ENCODE measurements around the gene EWSR1.

The EWSR1 gene

DNA sequence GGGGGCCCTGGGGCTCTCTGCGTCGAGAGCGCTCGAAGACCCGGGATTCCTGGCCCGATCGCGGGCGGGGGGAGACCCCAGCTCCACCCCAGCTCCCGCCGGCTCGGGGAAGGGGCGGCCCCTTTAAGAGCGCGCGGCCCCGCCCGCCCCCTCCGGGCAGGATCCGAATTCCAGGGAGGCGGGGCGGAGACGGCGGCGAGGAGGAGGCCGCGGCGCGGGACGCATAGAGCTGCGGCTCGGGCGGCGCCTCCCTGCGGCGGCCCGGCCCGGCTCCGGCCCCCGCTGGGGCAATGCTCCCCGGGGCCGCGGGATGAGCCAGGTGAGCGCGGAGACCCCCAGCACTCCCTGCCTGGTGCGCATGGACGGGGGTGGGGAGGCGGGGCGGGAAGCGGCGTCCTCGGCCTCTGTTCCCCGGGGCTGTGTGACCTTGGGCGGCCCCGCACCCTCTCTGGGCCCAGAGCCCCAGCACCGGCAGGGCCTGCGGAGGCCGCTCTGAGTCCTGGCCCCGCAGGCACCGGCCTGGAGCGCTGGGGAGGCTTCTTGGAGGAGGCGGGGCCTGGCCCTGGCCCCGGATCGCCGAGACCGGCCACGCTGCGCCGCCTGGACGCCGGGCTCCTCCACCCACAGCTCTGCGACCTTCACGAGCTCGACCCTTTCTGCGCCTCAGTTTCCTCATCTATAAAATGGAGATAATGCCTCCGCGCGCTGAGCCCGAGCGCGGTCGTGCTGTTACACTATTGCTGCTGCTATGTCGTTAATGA is 38.9 kb downstream of the EWSR1 start:
- DNase-seq, result no peak

DNA sequence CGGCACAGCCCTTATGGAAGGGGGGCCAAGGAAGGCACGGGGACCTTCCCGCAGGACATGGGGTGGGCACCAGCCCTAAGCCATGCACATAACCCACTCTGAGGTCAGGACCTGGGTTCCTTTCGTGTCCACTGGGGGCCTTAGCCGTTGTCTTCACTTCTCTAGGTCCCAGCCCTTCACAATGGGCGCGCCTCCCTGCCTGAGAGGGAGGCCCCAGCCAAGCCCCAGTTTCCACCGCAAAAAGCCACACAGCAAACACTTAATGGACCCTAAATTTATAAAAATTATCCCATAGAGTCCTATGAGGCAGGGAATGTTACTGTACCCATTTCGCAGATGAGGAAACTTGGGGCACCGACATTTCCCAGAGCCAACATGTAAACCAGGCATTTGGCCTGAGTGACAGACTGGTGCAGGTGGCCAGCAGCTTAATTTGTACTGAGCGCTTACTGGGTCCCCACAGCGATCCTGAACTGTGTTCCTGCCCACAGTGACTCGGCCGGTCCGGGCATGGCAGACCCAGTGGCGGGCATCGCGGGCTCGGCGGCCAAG is 39.6 kb downstream of the EWSR1 start:
- no peak for DNase-seq

DNA sequence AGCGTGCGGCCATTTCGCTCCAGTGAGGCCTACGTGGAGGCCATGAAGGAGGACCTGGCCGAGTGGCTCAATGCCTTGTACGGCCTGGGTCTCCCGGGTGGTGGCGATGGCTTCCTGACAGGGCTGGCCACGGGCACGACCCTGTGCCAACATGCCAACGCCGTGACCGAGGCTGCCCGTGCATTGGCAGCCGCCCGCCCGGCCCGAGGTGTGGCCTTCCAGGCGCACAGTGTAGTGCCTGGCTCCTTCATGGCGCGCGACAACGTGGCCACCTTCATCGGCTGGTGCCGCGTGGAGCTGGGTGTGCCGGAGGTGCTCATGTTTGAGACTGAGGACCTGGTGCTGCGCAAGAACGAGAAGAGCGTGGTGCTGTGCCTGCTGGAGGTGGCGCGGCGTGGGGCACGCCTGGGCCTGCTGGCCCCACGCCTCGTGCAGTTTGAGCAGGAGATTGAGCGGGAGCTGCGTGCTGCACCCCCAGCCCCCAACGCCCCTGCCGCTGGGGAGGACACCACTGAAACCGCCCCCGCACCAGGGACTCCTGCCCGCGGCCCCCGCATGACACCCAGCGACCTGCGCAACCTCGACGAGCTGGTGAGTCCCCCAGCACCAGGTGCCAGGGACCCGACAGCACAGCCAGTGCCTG is 40.2 kb downstream of the EWSR1 start:
- DNase-seq, result no peak

DNA sequence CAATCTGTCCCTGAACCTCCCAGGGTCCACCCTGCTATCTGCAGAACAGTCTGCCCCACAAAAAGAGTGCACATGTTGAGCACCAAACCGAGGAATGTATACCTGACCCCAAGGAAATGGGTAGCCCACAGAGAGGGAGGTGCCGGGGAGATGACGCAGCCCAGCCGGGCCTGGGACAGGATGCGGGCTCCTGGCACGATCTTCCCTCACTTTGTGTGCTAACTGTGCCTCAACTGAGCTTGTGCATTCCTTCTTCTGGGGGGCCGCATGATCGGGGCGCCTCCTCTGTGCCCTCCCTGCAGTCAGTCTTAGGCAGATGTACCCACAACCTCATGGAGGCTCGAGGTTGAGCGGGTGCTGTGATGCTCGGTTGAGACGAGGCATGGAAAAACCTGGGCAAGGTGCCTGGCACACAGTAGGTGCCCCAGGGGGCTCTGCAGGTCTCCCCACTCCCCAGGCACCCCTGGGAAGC is 40.8 kb downstream of the EWSR1 start:
- no peak for DNase-seq

DNA sequence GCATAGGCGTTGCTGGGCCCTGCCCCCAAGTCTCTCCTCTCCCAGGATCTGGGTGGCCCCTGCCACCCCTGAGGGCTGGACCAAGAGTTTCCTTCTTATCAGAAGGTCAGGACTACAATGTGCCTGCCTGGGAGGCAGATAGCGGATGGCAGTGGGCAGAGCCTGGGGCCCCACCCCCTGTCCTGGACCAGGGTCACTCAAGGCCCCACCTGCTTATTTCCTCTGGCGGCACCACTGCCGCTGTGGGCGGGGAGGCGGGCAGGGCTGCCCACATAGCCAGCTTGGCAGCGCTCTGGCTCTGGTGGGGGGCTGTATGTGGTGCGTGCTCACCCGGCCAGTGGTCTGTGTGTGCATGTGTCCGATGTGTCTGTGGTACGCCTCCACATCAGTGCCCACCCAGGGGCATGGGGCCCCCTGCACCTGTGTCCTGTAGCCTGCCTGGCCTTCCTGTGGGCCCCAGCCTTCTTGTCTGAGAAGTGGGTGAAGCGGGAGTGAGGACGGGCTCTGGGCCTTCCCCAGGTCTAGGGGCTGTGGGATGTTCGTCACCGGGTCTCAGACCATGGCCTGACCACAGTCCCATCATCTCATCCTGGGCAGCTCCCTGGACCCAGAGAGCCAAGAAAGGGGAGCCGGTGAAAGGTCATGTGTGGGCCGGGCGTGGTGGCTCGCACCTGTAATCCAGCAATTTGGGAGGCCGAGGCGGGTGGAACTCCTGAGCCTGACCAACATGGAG is 41.4 kb downstream of the EWSR1 start:
- DNase-seq, result no peak

DNA sequence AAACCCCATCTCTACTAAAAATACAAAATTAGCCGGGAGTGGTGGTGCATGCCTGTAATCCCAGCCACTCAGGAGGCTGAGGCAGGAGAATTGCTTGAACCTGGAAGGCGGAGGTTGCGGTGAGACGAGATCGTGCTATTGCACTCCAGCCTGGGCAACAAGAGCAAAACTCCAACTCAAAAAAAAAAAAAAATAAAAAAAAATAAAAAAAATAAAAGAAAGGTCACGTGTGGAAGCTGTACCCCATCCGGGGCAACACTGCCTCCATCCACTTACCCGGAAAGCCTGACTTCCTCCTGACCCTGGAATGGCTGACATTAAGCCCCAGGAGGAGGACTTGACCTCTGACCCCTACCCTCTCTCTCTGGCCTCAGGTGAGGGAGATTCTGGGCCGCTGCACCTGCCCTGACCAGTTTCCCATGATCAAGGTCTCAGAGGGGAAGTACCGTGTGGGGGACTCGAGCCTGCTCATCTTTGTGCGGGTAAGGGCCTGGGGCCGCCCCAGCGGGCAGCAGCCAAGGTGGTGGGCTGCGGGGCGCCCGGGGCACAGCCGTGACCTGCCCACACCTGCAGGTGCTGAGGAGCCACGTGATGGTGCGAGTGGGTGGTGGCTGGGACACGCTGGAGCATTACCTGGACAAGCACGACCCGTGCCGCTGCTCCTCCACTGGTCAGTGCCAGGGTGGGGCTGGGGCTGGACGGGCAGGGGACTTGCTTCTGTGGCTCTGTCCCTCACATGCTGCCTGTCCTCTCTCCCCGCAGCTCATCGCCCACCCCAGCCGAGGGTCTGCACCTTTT is 42.2 kb downstream of the EWSR1 start:
- no peak for DNase-seq

DNA sequence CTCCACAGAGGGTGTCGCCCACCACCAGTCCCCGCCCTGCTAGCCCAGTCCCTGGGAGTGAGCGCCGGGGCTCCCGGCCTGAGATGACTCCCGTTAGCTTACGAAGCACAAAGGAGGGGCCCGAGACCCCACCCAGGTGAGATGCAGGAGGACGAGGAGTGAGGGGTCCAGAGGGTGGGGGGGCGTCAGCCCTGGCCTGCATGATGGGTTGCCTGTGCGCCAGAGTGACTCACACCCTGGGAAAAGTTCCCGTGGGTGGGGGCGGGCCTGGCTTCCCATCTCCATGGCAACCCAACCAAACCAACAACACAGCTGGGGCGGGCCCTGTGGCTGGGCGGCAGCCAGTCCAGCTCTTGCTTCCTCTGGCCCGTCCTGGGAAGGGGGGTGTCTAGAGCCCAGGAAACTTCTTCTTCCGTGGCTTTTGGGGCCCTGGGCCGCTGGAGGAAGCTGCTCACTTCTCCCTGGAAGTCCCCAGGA is 42.8 kb downstream of the EWSR1 start:
- no peak for DNase-seq

DNA sequence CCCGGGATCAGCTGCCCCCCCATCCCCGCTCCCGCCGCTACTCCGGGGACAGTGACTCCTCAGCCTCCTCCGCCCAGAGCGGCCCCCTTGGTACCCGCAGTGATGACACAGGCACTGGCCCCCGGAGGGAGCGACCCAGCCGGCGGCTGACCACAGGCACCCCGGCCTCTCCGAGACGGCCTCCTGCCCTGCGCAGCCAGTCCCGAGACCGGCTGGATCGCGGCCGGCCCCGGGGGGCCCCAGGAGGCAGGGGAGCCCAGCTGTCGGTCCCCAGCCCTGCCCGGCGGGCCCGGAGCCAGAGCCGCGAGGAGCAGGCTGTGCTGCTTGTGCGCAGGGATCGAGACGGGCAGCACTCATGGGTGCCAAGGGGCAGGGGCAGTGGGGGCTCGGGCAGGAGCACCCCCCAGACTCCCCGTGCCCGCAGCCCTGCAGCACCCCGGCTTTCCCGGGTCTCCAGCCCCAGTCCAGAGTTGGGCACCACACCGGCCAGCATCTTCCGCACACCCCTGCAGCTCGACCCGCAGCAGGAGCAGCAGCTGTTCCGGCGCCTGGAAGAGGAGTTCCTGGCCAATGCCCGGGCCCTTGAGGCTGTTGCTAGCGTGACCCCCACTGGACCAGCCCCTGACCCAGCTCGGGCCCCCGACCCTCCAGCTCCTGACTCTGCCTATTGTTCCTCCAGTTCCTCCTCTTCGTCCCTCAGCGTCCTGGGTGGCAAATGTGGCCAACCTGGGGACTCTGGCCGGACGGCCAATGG is 43.6 kb downstream of the EWSR1 start:
- no peak for DNase-seq

DNA sequence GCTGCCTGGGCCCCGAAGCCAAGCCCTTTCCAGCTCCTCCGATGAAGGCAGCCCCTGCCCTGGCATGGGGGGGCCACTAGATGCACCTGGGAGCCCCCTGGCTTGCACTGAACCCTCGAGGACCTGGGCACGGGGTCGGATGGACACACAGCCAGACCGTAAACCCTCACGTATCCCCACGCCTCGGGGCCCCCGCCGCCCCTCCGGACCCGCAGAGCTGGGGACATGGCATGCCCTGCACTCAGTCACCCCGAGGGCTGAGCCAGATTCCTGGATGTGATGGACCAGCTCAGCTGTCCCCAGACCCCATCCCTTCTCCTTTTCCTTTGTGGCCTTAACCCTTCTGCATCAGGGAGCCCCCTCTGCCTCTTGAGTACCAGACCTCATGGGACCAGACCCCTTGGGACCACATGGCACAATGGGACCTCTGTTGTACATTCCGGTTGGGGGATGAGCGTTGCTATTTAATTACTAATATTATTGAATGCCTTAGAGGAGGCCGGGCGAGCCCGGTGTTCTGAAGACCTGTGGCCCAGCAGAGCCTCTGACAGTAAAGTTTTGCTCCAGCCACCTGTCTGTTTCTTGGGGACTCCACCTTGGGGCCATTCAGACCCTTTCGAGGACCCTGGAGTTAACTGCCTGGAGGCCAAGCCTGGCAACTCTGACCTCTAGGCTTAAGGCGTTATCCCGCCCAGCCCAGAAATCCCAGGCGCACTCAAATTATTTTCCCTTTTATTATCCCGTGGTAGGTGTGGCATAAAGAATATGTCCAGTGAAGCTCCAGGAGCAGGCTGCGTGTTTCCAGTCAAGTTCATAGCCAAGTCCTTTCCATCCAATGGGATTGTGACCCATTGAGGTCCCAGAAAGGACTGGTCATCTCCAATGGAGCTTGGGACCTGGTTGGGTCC is 44.4 kb downstream of the EWSR1 start:
- no peak for DNase-seq

DNA sequence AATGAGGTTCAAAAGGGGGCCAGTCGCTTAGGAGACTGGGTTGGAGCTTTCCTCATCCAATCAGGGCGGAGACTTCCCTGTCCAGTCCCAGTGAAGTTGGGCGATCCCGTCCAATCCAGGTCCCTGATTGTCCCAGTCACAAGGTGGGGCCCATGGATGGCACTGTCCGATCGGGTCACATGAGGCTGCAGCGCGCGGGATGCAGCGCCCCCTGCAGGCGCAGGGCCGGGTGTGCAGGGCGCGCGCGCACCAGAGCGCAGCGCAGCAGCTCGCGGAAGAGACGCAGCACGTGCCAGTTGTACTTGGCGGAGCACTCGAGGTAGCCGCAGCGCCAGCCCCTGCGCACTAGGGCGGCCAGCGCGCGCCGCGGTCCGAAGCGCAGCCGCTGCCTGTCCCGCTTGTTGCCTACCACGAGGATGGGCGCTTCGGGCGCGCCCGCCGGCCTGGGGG is 45.1 kb downstream of the EWSR1 start:
- DNase-seq, result no peak

DNA sequence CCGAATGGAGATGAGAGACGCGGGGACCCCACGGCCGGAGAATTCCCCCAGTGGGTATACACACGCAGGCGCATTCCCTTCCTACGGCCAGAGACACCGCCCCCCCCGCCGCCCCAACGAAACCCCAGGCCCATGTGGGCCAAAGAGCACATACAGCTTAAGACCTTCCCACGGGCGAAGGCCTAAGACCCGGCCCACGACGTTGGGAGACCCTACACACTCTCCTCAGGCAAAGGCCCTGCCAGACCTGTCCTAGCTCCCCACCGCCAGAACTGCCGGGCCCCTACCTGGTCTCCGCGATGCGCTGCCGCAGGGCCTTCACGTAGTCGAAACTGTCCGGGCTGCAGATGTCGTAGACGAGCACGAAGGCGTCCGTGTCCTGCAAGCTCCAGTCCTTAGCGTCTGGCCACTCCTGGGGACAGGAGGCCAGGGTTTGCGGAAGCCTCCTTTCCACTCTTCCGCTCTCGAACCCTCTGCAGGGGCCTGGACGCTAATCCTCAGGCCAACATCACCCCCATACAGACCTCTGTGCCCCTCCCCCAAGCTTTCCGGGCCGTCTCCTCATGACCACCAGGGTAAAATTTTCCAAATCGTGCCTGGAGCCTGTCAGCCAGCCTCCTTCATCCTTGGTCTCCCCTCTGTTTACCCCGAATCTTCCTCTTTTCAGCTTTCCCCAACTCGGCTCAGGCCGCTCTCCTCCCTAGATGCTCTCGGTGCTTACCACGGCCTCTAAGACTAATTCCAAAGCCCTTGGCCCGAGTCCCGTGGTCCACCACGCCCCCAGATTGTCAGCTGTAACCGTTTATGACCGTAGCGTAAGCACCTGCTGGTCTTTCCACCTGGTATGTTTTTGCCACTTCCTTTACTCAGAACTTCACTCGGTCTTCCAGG is 45.8 kb downstream of the EWSR1 start:
- no peak for DNase-seq

DNA sequence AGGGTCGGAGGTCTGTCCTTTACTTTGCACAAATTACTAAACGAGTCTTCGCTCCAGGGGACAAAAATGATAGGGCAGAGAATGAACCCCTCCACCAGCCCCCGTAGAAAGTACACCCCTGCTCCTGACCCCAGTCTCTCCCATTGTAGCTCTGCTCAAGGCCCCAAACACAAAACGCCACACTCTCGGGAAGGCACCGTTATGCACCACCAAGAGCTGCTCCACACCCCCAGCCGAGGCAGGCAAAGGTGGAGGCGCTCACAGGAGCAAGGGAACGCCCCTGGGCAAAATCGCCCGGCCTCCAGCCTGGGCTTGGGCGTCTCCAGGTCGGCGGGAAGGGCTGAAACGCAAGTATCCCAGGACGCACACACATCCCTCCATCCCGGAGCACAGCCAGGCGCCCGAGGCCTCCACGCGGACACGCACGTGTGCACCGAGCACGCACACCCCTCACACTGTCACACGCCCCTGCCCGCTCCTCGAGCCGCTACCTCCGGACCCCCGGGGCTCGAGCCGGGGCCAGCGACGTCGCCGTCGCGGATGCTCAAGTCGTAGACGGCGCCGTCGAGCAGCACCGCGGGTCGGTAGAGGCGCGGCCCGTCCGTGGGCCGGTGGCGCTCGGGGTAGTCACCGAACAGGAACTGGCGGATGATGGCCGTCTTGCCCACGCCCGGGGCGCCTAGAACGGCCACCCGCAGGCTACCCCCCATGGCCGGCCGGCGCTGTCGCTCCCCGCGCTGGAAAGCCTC is 46.6 kb downstream of the EWSR1 start:
- DNase-seq, result no peak

DNA sequence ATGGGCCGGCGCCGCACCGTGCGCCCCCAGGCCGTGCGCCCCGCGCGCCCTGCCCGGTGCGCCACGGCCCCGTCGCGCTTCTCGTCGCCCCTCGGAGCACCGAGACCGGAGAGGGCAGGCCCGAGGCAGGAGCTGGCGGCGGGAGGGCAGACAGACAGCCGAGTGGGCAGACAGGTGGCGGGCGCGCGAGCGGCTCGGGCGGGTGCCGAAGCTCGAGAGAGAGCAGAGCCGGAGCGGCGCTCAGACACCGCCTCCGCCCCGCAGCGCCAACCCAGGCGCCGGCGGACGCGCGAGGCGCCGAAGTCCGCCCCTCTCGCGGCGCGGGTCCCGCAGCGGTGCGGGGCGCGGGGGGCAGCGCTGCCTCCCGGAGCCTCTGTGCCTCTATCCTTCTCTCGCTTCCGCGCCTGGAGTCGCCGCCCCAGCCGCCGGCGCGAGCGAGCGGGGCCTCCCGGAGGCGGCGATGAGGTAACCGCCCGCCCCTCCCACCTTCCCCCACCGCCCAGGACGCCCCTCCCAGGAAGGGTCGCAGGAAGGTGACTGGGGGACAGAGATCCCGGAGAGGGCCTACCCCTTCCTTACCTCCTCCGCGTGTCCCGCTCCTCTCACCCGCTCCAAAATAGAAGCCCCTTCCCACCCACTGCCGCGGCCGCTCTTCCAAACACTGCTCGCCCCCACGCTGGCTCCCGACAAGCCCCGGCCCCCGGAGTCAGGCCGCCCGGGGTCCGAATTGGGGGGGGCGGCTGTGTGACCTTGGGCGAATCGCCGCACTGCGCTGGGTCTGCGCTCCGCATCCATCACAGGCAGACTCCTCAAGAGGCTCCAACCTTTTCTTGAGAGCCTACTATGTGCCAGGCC is 47.4 kb downstream of the EWSR1 start, which contains the start of gene RASL10A:
TSS of gene RASL10A (minus strand) at position 412 of the 855 bp plus-strand sequence. CDS start 451 bp downstream, outside the sequence.
- DNase-seq, result no peak

DNA sequence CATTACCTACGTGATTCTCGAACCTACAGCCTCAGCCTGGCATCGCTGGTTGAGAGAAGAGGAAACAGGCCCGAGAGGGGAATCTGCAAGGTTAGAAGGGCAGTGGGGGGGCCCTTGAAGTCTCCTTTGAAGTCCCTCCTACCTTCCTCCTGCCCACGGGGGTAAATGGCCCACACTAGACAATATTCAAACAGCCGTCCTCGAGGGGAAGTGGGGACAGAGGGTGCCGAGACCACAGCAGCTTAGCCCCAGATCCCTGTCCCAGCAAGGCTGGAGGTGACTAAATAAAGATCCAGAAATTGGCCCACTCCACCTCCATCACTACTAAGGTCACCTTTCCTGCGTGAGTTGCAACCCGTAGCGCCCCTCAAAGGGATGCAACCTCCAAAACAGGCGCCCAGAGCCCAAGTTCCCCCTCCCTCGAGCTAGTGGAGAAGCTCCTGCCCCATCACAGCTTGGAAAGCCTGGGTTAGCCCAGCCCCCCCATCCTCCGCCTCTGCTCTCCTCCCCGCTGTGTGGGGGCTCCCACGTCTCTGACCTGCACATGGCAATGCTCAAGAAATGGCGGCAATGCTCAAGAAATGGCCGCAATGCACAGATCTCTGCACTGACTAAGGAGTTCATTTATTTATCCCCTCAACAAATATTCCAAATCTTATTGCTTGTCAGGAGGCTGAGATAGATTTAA is 48.2 kb downstream of the EWSR1 start:
- DNase-seq, result no peak

DNA sequence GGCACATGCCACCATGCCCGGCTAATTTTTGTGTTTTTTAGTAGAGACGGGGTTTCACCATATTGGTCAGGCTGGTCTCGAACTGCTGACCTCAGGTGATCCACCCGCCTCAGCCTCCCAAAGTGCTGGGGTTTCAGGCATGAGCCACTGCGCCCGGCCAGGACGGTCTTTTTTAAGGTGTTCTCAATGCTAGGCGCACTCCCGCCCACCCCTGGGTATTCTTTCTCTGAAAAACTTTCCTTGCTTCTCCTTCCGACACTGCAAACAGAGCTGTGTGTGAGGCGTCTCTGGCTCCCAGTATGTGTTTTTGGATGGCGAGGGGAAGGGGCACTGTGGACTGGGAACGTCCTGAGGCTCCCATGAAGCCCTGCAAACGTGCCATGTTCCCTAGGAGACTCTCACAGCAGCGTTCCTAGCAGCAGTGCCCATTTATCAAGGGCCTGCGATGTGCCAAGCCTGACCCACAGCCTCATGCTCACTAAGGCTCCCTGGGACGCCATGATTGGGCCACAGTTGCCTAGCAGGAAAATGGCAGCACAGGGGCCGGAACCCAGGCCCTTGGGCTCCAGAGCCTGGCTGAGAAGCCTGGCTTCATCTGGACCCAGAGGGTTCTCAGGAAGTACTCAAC is 49.9 kb downstream of the EWSR1 start:
- DNase-seq, result no peak

DNA sequence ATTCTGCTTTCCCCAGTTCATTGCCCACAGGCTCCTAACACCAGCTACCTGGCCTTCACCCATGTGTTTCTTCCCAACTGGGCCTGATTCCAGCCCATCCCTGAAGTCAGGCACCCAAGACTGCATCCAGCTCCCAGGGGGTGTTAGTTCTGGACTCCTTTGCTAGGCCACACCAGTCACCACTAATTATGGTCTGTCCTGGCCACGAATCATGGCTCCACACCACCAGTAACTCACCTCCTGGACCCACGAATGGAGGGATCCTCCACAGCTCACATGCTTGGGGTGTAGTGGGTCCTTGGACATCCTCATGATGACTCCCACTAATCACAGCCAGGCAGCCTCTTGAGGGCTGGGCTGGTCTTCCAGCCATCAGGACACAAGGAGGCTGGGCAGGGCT is 51.0 kb downstream of the EWSR1 start:
- no peak for DNase-seq

DNA sequence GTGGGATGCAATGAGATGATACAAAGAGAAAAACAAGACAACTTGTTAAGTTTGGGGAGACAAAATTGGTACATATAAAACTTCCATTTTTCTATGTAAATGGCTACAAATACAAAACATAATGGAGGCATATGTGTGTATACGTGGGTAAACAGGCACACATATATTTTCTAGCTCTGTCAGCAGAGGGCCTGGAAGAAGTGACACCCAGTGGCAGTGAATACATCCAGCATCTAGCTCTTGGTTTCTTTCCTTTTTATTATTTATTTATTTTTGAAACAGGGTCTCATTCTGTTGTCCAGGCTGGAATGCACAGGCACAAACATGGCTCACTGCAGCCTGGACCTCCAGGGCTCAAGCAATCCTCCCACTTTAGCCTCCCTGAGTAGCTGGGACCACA is 52.5 kb downstream of the EWSR1 start:
- no peak for DNase-seq

Measured in activated CD4-positive, CD25-positive, alpha-beta regulatory T cell treated with anti-CD3 and anti-CD28 coated beads, Interleukin-2, amount 50 U/mL, for 72 hours (primary cell).